ENCODE data around the gene GPD1. TPM values are rescaled to one million over a fixed set of nuclear protein-coding genes. Genes with fewer than 3 reads are reported as not detected.

Gene GPD1
- total RNA-seq, 1 experiment from 2014 or later = 0.37 TPM

GRCh38 chr12:50111693-50112455, 8.1 kb downstream of the GPD1 start, which contains the start of gene COX14:
COX14 (plus strand) TSS chr12:50112236; CDS start chr12:50120044, 7,808 bp downstream.
- Mint-ChIP-seq H3K36me3 (ENCODE audit: insufficient read depth, unreplicated experiment) (peaks cover 16% of the 10 kb centered on the region), H3K27me3 (ENCODE audit: insufficient read depth, unreplicated experiment) (no peaks in the 10 kb centered on the region)
- peak; percentile 80 for TF ChIP-seq CTCF (IDR thresholded peaks at IDR 0.05; ENCODE audit: unreplicated experiment)

DNA sequence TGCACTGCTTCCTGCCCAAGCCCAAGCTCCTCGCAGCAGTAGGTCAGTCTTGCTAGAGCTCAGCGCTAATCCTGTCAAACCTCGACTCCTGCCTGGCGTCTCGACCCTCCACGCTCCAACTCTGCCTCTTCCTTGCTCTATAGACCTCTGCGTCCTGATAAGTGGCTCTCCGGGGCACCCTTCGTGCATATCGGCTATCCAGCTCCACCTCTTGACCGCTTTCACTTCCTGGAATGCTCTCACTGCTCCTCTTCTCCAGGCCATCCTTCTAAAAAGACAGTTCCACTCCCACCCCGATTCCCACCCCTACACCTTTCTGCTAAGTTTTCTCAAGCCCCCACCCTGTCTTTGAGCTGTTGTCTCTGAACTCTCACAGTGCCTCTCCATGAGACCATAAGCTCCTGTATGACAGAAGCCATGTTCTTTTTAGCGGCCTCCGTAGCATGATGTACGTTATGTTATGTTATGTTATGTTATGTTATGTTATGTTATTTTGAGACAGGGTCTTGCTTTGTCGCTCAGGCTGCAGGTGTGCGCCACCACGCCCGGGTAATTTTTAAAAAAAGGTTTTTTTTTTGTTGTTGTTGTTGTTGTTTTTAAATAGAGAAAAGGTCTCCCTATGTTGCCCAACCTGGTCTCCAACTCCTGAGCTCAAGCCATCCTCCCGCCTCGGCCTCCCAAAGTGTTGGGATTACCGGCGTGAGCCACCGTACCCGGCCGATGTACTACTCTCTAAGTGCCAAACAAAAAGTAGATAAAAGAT, 8.8 kb downstream of the GPD1 start:
- no peak for TF ChIP-seq CTCF (IDR thresholded peaks at IDR 0.05; ENCODE audit: unreplicated experiment)
- CTCF ChIA-PET = interaction anchor here (0.6 to 15.2 kb wide), 29 partner anchors 13 to 1784 kb away, joined by 3 to 232 read pairs (median 4); partner anchors contain the start of genes CERS5, GPD1 and SMARCD1
- Mint-ChIP-seq H3K27me3 (ENCODE audit: insufficient read depth, unreplicated experiment) (no peaks in the 10 kb centered on the region), H3K4me1 (ENCODE audit: insufficient read depth, unreplicated experiment) (peaks cover 12% of the 10 kb centered on the region), H3K4me3 (ENCODE audit: unreplicated experiment) (peak overlapping the region; percentile 99), H3K36me3 (ENCODE audit: insufficient read depth, unreplicated experiment) (peaks cover 23% of the 10 kb centered on the region), H3K9me3 (ENCODE audit: unreplicated experiment) (no peaks in the 10 kb centered on the region), H3K27ac (ENCODE audit: low read depth, unreplicated experiment) (peak overlapping the region; percentile 93)
- DNase-seq (ENCODE audit: unreplicated experiment) = no peak
- POLR2A ChIA-PET = interaction anchor here (0.6 to 5.0 kb wide), 44 partner anchors 9 to 1140 kb away, joined by 3 to 70 read pairs (median 6); partner anchors contain the start of genes CERS5, GPD1, LARP4 and LIMA1
- intact Hi-C loops (cut with micrococcal nuclease) = loop anchor here (1.0 to 2.0 kb wide), 2 partner anchors 37 to 54 kb away; partner anchors contain the start of gene CERS5
- BruUV-seq (replicated peaks) = TSS peak; percentile 32

More at GRCh38 chr12:50111693-50112455, 8.1 kb downstream of the GPD1 start, which contains the start of gene COX14:
- ChIA-PET CTCF (interaction anchor here (0.6 to 15.2 kb wide), 44 partner anchors 9 to 1784 kb away, joined by 3 to 232 read pairs (median 4); partner anchors contain the start of genes CERS5, GPD1 and SMARCD1), POLR2A (interaction anchor here (0.6 to 5.0 kb wide), 52 partner anchors 10 to 1141 kb away, joined by 3 to 70 read pairs (median 5); partner anchors contain the start of genes CERS5, GPD1, LARP4 and LIMA1)
- Mint-ChIP-seq H3K4me3 (ENCODE audit: unreplicated experiment) (peak within 1 kb of the TSS; percentile 99), H3K4me1 (ENCODE audit: insufficient read depth, unreplicated experiment) (peaks cover 12% of the 10 kb centered on the region), H3K9me3 (ENCODE audit: unreplicated experiment) (no peaks in the 10 kb centered on the region), H3K27ac (ENCODE audit: low read depth, unreplicated experiment) (peak within 1 kb of the TSS; percentile 93)
- no TSS peak for BruUV-seq (replicated peaks)
- intact Hi-C loops (cut with micrococcal nuclease) = loop anchor here (1.0 to 2.0 kb wide), 2 partner anchors 37 to 55 kb away; partner anchors contain the start of gene CERS5
- peak; percentile 99 for DNase-seq (ENCODE audit: unreplicated experiment)

- peaks cover 50% of the 10 kb centered on the region for H3K36me3 Mint-ChIP-seq (ENCODE audit: insufficient read depth, unreplicated experiment)
- CTCF ChIA-PET = interaction anchor here (0.6 to 1.1 kb wide), 2 partner anchors 29 to 30 kb away, joined by 5 read pairs; no protein-coding TSS in a partner anchor
- H3K4me1 Mint-ChIP-seq (ENCODE audit: insufficient read depth, unreplicated experiment) = peaks cover 6% of the 10 kb centered on the region
- POLR2A ChIA-PET = interaction anchor here (0.7 to 1.2 kb wide), 2 partner anchors 12 to 21 kb away, joined by 3 read pairs; no protein-coding TSS in a partner anchor
- H3K27ac Mint-ChIP-seq (ENCODE audit: low read depth, unreplicated experiment) = no peak overlapping the region
- no peaks in the 10 kb centered on the region for H3K27me3 Mint-ChIP-seq (ENCODE audit: insufficient read depth, unreplicated experiment)
- intact Hi-C loops (cut with micrococcal nuclease) = no loop called here
- H3K4me3 Mint-ChIP-seq (ENCODE audit: unreplicated experiment) = no peak overlapping the region
- DNase-seq (ENCODE audit: unreplicated experiment) = no peak
- no TSS peak for BruUV-seq (replicated peaks)
- H3K9me3 Mint-ChIP-seq (ENCODE audit: unreplicated experiment) = no peaks in the 10 kb centered on the region
- no peak for TF ChIP-seq CTCF (IDR thresholded peaks at IDR 0.05; ENCODE audit: unreplicated experiment)
These were observed 13.3 kb downstream of the GPD1 start for GRCh38 chr12:50117057-50117622.

Data from MCF 10A (cell line).